ENCODE results near the gene IFI27L1. TPM values are rescaled to one million over a fixed set of nuclear protein-coding genes. Genes with fewer than 3 reads are reported as not detected.

IFI27L1 gene
- 4.6 and 10.7 TPM in 2 replicates for total RNA-seq

GRCh38 chr14:94080621-94081385, at the start of gene IFI27L1, which contains the start of gene DDX24:
Gene IFI27L1 (plus strand): TSS chr14:94081310. CDS start chr14:94096938, 15,628 bp downstream.
Gene DDX24 (minus strand): TSS chr14:94081202. CDS start chr14:94079742, 1,460 bp downstream.

GRCh38 chr14:94110552-94111181, 29.6 kb downstream of the IFI27L1 start, which contains the start of gene IFI27:
Gene IFI27 (plus strand): TSS chr14:94110736.

GRCh38 chr14:94129111-94129757, 48.1 kb downstream of the IFI27L1 start, which contains the start of gene IFI27L2:
Gene IFI27L2 (minus strand): TSS chr14:94129604. CDS start chr14:94129564, 40 bp downstream.

Other genes starting within 250 kb of the IFI27L1 start
- gene FAM181A, start 154.0 kb upstream of the IFI27L1 start, total RNA-seq: not detected in 2 replicates
- 1.1 TPM in 1 of 2 replicates, not detected in the other for gene ASB2, start 104.7 kb upstream of the IFI27L1 start, total RNA-seq
- gene CCDC197, start 84.0 kb upstream of the IFI27L1 start, total RNA-seq: not detected in 2 replicates
- gene OTUB2, start 55.0 kb upstream of the IFI27L1 start, total RNA-seq: 0.66 and 0.86 TPM in 2 replicates
- gene DDX24, start 108 bp upstream of the IFI27L1 start, total RNA-seq: 102 and 134 TPM in 2 replicates
- 16.9 and 43.2 TPM in 2 replicates for gene IFI27, start 29.4 kb downstream of the IFI27L1 start, total RNA-seq
- 61.5 and 62.6 TPM in 2 replicates for gene IFI27L2, start 48.3 kb downstream of the IFI27L1 start, total RNA-seq
- gene PPP4R4, start 93.0 kb downstream of the IFI27L1 start, total RNA-seq: 0.43 and 0.88 TPM in 2 replicates
- not detected in 2 replicates for gene SERPINA10, start 212.0 kb downstream of the IFI27L1 start, total RNA-seq
- not detected in 2 replicates for gene SERPINA6, start 242.0 kb downstream of the IFI27L1 start, total RNA-seq

Measured in placental pericyte (primary cell).